ENCODE measurements around the gene ESPNL.
"Not testable (repeated sequence)": the region's sequence is repeated elsewhere in the genome, so short reads cannot be mapped to it uniquely, and the experiment has no call there.

ESPNL gene

DNA sequence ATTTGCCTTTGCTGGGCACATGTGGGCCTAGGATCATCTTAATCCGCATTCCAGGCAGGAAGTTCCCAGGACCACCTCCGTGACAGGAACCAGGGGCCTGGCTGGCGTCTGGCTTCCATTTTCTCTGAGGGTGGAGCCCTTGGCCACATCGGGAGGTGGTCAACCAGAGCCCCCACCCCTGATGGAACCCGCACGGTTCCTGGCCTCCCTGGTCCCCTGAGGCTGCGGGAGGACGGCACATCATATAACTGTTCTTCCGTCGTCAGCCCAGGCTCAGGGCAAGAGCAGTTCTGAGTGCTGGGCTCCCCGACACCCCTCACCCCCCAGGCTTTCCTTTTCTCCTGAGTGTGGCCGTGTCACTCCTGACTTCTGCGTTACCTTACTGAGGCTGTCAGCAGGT lies 13.5 kb downstream of the ESPNL start:
- no peak overlapping the region for H3K4me3 ChIP-seq (ENCODE audit: control insufficient read depth in 1 of 7, extremely low read depth in 1 of 7, insufficient read depth in 4 of 7, low read depth in 2 of 7, low read length in 6 of 7)
- DNase-seq: no peak
- H3K9me3 ChIP-seq (ENCODE audit: control extremely low read depth in 1 of 5, control insufficient read depth in 4 of 5, insufficient read depth in 2 of 5, low read depth in 1 of 5, low read length in 4 of 5): peaks cover 0 to 6% (median 0%) of the 10 kb centered on the region in 5 experiments
- POLR2A ChIA-PET: no interaction called here
- H3K36me3 ChIP-seq (ENCODE audit: control insufficient read depth in 4 of 4, insufficient read depth in 4 of 4, low read length in 3 of 4): no peaks in the 10 kb centered on the region
- CTCF ChIA-PET: no interaction called here
- no peak overlapping the region for H3K27ac ChIP-seq (ENCODE audit: insufficient read depth in 1 of 2, low read depth in 1 of 2, low read length in 2 of 2, poor library complexity in 1 of 2, severe bottlenecking in 2 of 2)
- peaks cover 0 to 22% (median 0%) of the 10 kb centered on the region in 5 experiments for H3K27me3 ChIP-seq (replicated peaks in 2 of 5; ENCODE audit: control insufficient read depth in 4 of 5, insufficient read depth in 5 of 5, low read length in 4 of 5)
- 96% methylated on average over 13 of the region's 13 CpGs for WGBS (ENCODE audit: insufficient coverage)
- peaks cover 0 to 9% (median 5%) of the 10 kb centered on the region in 4 experiments for H3K4me1 ChIP-seq (ENCODE audit: control extremely low read depth in 1 of 4, control insufficient read depth in 4 of 4, insufficient read depth in 4 of 4, low read length in 3 of 4)

- WGBS (ENCODE audit: insufficient coverage): 81% methylated on average over 15 of the region's 16 CpGs
- Histone ChIP-seq H3K27me3 (replicated peaks in 2 of 5; ENCODE audit: control insufficient read depth in 4 of 5, insufficient read depth in 5 of 5, low read length in 4 of 5) (peaks cover 0 to 28% (median 0%) of the 10 kb centered on the region in 5 experiments), H3K4me1 (ENCODE audit: control extremely low read depth in 1 of 4, control insufficient read depth in 4 of 4, insufficient read depth in 4 of 4, low read length in 3 of 4) (peaks cover 0 to under 1% (median 0%) of the 10 kb centered on the region in 4 experiments), H3K36me3 (ENCODE audit: control insufficient read depth in 4 of 4, insufficient read depth in 4 of 4, low read length in 3 of 4) (no peaks in the 10 kb centered on the region), H3K9me3 (ENCODE audit: control extremely low read depth in 1 of 5, control insufficient read depth in 4 of 5, insufficient read depth in 2 of 5, low read depth in 1 of 5, low read length in 4 of 5) (peaks cover 0 to 6% (median 0%) of the 10 kb centered on the region in 5 experiments), H3K4me3 (ENCODE audit: control insufficient read depth in 1 of 7, extremely low read depth in 1 of 7, insufficient read depth in 4 of 7, low read depth in 2 of 7, low read length in 6 of 7) (no peak overlapping the region), H3K27ac (ENCODE audit: insufficient read depth in 1 of 2, low read depth in 1 of 2, low read length in 2 of 2, poor library complexity in 1 of 2, severe bottlenecking in 2 of 2) (no peak overlapping the region)
- DNase-seq: no peak
- CTCF ChIA-PET: interaction anchor here (1.5 kb wide), 1 partner anchor 30 kb away, joined by 3 read pairs; no protein-coding TSS in a partner anchor
- POLR2A ChIA-PET: no interaction called here
These were observed 14.2 kb downstream of the ESPNL start for GRCh38 chr2:238114331-238114841.

DNA sequence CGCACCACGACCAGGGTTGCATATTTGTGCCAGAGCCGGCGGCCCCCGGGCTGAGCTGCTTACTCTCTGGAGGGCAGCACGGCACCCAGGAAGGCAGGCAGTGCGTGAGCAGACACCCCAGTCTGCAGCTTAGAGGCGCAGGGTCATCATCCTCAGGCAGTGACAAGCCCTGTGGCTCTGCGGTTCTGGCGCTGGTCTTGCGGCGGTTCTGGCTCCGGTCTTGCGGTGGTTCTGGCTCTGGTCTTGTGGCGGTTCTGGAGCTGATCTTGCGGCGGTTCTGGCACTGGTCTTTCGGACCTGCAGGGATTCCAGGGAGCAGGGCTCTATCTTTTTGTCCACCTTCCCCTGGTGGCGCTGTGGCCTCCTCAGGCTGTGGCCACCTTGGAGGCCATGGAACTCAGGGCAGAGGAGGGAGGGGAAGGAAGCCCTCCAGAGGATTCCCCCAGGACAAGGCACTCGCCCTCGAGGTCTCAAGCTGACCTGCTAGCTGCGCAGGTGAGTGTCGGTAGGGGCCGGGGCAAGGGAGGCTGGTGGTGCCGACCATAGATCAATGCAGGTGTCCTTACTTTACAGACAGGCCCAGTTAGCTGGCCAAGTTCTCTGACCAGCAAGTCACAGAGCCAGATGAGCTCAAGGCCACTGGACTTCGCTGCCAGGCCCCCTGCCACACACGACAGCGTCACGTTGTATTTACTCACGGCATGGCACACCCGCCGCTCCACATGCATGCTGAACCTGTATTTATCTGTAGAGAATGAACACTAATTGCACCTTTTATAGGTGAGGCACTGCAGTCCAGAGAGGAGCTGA lies 14.9 kb downstream of the ESPNL start:
- H3K27me3 ChIP-seq (replicated peaks in 2 of 5; ENCODE audit: control insufficient read depth in 4 of 5, insufficient read depth in 5 of 5, low read length in 4 of 5): peaks cover 0 to 28% (median 0%) of the 10 kb centered on the region in 5 experiments
- no peak overlapping the region for H3K27ac ChIP-seq (ENCODE audit: insufficient read depth in 1 of 2, low read depth in 1 of 2, low read length in 2 of 2, poor library complexity in 1 of 2, severe bottlenecking in 2 of 2)
- H3K4me1 ChIP-seq (ENCODE audit: control extremely low read depth in 1 of 4, control insufficient read depth in 4 of 4, insufficient read depth in 4 of 4, low read length in 3 of 4): no peaks in the 10 kb centered on the region
- peaks cover 0 to 6% (median 0%) of the 10 kb centered on the region in 5 experiments for H3K9me3 ChIP-seq (ENCODE audit: control extremely low read depth in 1 of 5, control insufficient read depth in 4 of 5, insufficient read depth in 2 of 5, low read depth in 1 of 5, low read length in 4 of 5)
- POLR2A ChIA-PET: no interaction called here
- H3K36me3 ChIP-seq (ENCODE audit: control insufficient read depth in 4 of 4, insufficient read depth in 4 of 4, low read length in 3 of 4): no peaks in the 10 kb centered on the region
- no peak for DNase-seq
- CTCF ChIA-PET: interaction anchor here (1.3 to 1.5 kb wide), 2 partner anchors 29 to 45 kb away, joined by 3 read pairs; no protein-coding TSS in a partner anchor
- H3K4me3 ChIP-seq (ENCODE audit: control insufficient read depth in 1 of 7, extremely low read depth in 1 of 7, insufficient read depth in 4 of 7, low read depth in 2 of 7, low read length in 6 of 7): no peak overlapping the region
- 93% methylated on average over 30 of the region's 32 CpGs for WGBS (ENCODE audit: insufficient coverage)

DNA sequence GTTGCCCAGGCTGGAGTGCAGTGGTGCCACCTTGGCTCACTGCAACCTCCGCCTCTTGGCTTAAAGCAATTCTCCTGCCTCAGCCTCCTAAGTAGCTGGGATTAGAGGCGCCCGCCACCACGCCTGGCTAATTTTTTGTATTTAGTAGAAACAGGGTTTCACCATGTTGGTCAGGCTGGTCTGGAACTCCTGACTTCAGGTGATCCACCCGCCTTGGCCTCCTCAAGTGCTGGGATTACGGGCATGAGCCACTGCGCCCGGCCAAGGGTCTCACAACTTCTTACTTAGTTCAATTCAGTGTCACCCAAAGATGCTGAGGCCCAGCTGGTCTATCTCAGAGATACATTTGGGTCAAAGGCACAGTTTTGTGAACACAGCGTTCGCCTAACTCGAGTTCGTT lies 15.6 kb downstream of the ESPNL start:
- CTCF ChIA-PET: interaction anchor here (1.2 to 1.5 kb wide), 3 partner anchors 22 to 45 kb away, joined by 3 read pairs; no protein-coding TSS in a partner anchor
- H3K27me3 ChIP-seq (replicated peaks in 2 of 5; ENCODE audit: control insufficient read depth in 4 of 5, insufficient read depth in 5 of 5, low read length in 4 of 5): peaks cover 0 to 28% (median 0%) of the 10 kb centered on the region in 5 experiments
- DNase-seq; H3K36me3 ChIP-seq (ENCODE audit: control insufficient read depth in 4 of 4, insufficient read depth in 4 of 4, low read length in 3 of 4); POLR2A ChIA-PET; H3K4me1 ChIP-seq (ENCODE audit: control extremely low read depth in 1 of 4, control insufficient read depth in 4 of 4, insufficient read depth in 4 of 4, low read length in 3 of 4); H3K9me3 ChIP-seq (ENCODE audit: control extremely low read depth in 1 of 5, control insufficient read depth in 4 of 5, insufficient read depth in 2 of 5, low read depth in 1 of 5, low read length in 4 of 5); H3K4me3 ChIP-seq (ENCODE audit: control insufficient read depth in 1 of 7, extremely low read depth in 1 of 7, insufficient read depth in 4 of 7, low read depth in 2 of 7, low read length in 6 of 7); H3K27ac ChIP-seq (ENCODE audit: insufficient read depth in 1 of 2, low read depth in 1 of 2, low read length in 2 of 2, poor library complexity in 1 of 2, severe bottlenecking in 2 of 2): not testable (repeated sequence)
- 98% methylated on average over 9 of the region's 12 CpGs for WGBS (ENCODE audit: insufficient coverage)

DNA sequence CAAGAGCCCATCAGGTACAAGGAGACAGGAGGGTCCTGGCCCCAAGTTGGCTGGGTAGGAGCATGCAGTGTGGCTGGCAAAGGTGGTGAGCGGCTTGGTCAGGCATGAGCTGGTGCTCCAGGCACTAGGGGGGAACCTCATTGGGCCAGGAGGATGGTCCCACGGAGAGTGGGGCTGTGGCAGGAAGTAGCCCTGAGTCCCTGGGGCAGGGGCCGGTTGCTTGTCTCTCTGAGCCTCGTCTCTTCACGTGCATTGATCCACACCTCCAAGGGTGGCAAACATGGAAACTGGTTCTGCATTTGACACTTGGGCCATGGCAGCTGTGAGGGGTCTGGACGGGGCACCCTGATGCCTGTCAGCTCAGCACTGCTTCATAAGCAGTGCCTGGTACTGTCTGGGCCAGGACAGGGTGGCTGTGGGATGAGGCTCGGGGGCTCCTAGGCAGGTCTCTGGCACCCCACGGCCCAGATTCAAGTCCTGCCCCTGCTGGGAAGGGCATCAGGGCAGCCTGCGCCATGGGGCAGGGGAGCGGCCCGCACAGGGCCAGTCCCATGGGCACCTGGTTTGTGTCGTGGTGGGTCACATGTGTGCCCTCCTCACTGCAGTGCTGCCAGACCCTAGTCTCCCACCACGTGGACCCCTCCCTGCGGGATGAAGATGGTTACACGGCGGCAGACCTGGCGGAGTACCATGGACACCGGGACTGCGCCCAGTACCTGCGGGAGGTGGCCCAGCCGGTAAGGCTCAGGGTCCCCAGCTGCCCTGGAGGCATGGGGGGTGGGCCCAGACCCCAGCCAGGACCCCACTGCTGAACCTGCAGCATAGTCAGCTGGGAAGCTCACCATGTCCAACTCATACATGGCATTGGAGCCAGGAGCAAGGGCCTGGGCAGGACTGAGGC lies 16.4 kb downstream of the ESPNL start:
- DNase-seq: no peak
- peaks cover 0 to 6% (median 0%) of the 10 kb centered on the region in 5 experiments for H3K9me3 ChIP-seq (ENCODE audit: control extremely low read depth in 1 of 5, control insufficient read depth in 4 of 5, insufficient read depth in 2 of 5, low read depth in 1 of 5, low read length in 4 of 5)
- ChIA-PET POLR2A (no interaction called here), CTCF (interaction anchor here (1.2 to 1.3 kb wide), 2 partner anchors 21 to 44 kb away, joined by 3 read pairs; no protein-coding TSS in a partner anchor)
- WGBS (ENCODE audit: insufficient coverage): 94% methylated on average over 21 of the region's 21 CpGs
- peaks cover 0 to 28% (median 0%) of the 10 kb centered on the region in 5 experiments for H3K27me3 ChIP-seq (replicated peaks in 2 of 5; ENCODE audit: control insufficient read depth in 4 of 5, insufficient read depth in 5 of 5, low read length in 4 of 5)
- no peaks in the 10 kb centered on the region for H3K4me1 ChIP-seq (ENCODE audit: control extremely low read depth in 1 of 4, control insufficient read depth in 4 of 4, insufficient read depth in 4 of 4, low read length in 3 of 4)
- no peak overlapping the region for H3K4me3 ChIP-seq (ENCODE audit: control insufficient read depth in 1 of 7, extremely low read depth in 1 of 7, insufficient read depth in 4 of 7, low read depth in 2 of 7, low read length in 6 of 7)
- no peak overlapping the region for H3K27ac ChIP-seq (ENCODE audit: insufficient read depth in 1 of 2, low read depth in 1 of 2, low read length in 2 of 2, poor library complexity in 1 of 2, severe bottlenecking in 2 of 2)
- no peaks in the 10 kb centered on the region for H3K36me3 ChIP-seq (ENCODE audit: control insufficient read depth in 4 of 4, insufficient read depth in 4 of 4, low read length in 3 of 4)

DNA sequence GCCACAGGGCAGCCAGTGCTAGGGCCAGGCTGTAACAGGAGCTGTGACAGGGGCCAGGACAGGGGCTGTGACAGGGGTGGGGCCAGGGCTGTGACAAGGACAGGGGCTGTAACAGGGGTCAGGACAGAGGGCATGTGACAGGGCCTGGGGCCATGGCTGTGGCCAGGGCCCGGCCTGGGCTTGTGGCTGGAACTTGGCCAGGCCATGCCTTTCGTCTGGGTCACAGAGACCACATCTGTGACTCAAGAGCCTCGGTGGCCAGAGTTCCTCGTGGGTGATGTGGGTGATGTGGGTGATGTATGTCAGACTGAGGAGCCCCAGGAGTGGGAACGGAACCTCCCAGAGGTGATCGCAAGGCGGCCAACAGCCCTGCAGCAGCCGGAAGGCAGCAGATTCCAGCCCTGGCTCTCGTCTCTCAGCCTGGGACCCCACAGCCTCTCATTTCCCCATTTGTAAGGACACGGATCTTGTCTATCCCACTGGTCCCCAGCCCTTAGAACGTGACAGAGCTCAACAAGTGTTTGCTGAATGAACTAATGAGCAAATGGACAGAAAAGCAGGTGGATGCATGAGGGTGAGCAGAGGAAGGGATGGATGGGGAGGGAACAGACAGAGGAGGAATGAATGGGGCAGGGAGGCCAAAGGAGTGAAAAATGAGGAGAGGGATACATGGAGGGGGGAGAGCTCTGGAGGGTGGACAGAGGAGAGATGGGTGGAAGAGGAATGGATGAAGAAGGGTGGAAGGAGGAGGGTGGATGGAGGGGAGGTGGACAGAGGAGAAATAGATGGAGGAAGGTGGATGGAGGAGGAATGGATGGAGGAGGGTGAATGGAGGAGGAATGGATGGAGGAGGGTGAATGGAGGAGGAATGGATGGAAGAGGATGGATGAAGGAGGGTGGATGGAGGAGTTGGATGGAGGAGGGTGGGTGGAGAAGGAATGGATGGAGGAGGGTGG lies 17.3 kb downstream of the ESPNL start:
- Histone ChIP-seq H3K9me3 (ENCODE audit: control extremely low read depth in 1 of 5, control insufficient read depth in 4 of 5, insufficient read depth in 2 of 5, low read depth in 1 of 5, low read length in 4 of 5) (peaks cover 0 to 6% (median 0%) of the 10 kb centered on the region in 5 experiments), H3K36me3 (ENCODE audit: control insufficient read depth in 4 of 4, insufficient read depth in 4 of 4, low read length in 3 of 4) (no peaks in the 10 kb centered on the region), H3K4me3 (ENCODE audit: control insufficient read depth in 1 of 7, extremely low read depth in 1 of 7, insufficient read depth in 4 of 7, low read depth in 2 of 7, low read length in 6 of 7) (no peak overlapping the region), H3K27ac (ENCODE audit: insufficient read depth in 1 of 2, low read depth in 1 of 2, low read length in 2 of 2, poor library complexity in 1 of 2, severe bottlenecking in 2 of 2) (no peak overlapping the region), H3K27me3 (replicated peaks in 2 of 5; ENCODE audit: control insufficient read depth in 4 of 5, insufficient read depth in 5 of 5, low read length in 4 of 5) (peaks cover 0 to 28% (median 0%) of the 10 kb centered on the region in 5 experiments), H3K4me1 (ENCODE audit: control extremely low read depth in 1 of 4, control insufficient read depth in 4 of 4, insufficient read depth in 4 of 4, low read length in 3 of 4) (no peaks in the 10 kb centered on the region)
- DNase-seq: no peak
- 81% methylated on average over 9 of the region's 11 CpGs for WGBS (ENCODE audit: insufficient coverage)
- ChIA-PET CTCF (no interaction called here), POLR2A (no interaction called here)

All from common myeloid progenitor, CD34-positive (primary cell).